ENCODE data around the gene INAVA.

GRCh38 chr1:200874694-200875093 lies 20.0 kb upstream of the INAVA start:
- TF ChIP-seq CTCF (IDR thresholded peaks at IDR 0.05; ENCODE audit: low read depth, low read length, poor library complexity, severe bottlenecking): no peak
- no peak for TF ChIP-seq EZH2phosphoT487 (IDR thresholded peaks at IDR 0.05; ENCODE audit: borderline replicate concordance, low read length)

All from DOHH2 (cell line).